ENCODE measurements around the gene BBS9.

- TF ChIP-seq CTCF (IDR thresholded peaks at IDR 0.05; ENCODE audit: poor library complexity, severe bottlenecking) = no peak
- no peak for TF ChIP-seq TAF1 (IDR thresholded peaks at IDR 0.05; ENCODE audit: low read depth)
- TF ChIP-seq REST (IDR thresholded peaks at IDR 0.05; ENCODE audit: borderline replicate concordance) = no peak
Observed at GRCh38 chr7:33111614-33112013, 17.8 kb upstream of the BBS9 start.

All from neural cell (in vitro differentiated cells).